Occipital lobe (tissue), 2 donors: ENCODE measurements around the gene AHCY. TPM values are rescaled to one million over a fixed set of nuclear protein-coding genes. Genes with fewer than 3 reads are reported as not detected.

Source experiments
- small RNA-seq: library from RNA; depleted of rRNA; stranded (forward); fragments of <200 nt; gene quantifications from one replicate; pipeline ENCODE3, GENCODE V24; 2014
- total RNA-seq: library from RNA; depleted of rRNA; stranded (reverse); fragments of >200 nt; gene quantifications from one replicate; pipeline ENCODE4 v1.2.3, GENCODE V29; 2014

AHCY gene
- total RNA-seq, 1 donor from 2014 or later: 42.9 TPM

Small RNAs within 50 kb of the gene (small RNA-seq; reads per million reads assigned to genes)
- gene AL356299.1: not detected

Other genes starting within 250 kb of the AHCY start
- gene EIF2S2, start 191.1 kb downstream of the AHCY start, total RNA-seq: 43.8 TPM
- gene ASIP, start 61.9 kb downstream of the AHCY start, total RNA-seq: not detected
- 110 TPM for gene ITCH, start 59.9 kb upstream of the AHCY start, total RNA-seq
- gene DYNLRB1, start 213.1 kb upstream of the AHCY start, total RNA-seq: 33.5 TPM